GM06990 (cell line): ENCODE data around the gene MAEA.

Source experiments
- DNase-seq: peaks from one replicate; pipeline ENCODE4 v3.0.0-alpha.2; 2011; ENCODE audit not compliant: insufficient read length; ENCODE audit errors: extremely low read depth
- H3K27me3 ChIP-seq: replicated peaks from 2 replicates; pipeline ENCODE4 v1.6.0; 2011; ENCODE audit warnings: low read length; ENCODE audit not compliant: control insufficient read depth, insufficient read depth
- H3K36me3 ChIP-seq: 2 replicates; pipeline ENCODE4 v1.5.1; 2011; ENCODE audit warnings: low read length; ENCODE audit not compliant: control insufficient read depth, insufficient read depth
- H3K4me3 ChIP-seq: replicated peaks from 2 replicates; pipeline ENCODE4 v1.5.1; 2011; ENCODE audit warnings: low read depth, mild to moderate bottlenecking, control low read depth, low read length
- TF ChIP-seq, protein P1 (sequence below): IDR thresholded peaks from 2 replicates; pipeline ENCODE4 v1.5.1; 2011; ENCODE audit warnings: low read length, control low read depth, mild to moderate bottlenecking, inconsistent platforms; ENCODE audit not compliant: insufficient read depth, poor library complexity, severe bottlenecking

The MAEA gene

DNA sequence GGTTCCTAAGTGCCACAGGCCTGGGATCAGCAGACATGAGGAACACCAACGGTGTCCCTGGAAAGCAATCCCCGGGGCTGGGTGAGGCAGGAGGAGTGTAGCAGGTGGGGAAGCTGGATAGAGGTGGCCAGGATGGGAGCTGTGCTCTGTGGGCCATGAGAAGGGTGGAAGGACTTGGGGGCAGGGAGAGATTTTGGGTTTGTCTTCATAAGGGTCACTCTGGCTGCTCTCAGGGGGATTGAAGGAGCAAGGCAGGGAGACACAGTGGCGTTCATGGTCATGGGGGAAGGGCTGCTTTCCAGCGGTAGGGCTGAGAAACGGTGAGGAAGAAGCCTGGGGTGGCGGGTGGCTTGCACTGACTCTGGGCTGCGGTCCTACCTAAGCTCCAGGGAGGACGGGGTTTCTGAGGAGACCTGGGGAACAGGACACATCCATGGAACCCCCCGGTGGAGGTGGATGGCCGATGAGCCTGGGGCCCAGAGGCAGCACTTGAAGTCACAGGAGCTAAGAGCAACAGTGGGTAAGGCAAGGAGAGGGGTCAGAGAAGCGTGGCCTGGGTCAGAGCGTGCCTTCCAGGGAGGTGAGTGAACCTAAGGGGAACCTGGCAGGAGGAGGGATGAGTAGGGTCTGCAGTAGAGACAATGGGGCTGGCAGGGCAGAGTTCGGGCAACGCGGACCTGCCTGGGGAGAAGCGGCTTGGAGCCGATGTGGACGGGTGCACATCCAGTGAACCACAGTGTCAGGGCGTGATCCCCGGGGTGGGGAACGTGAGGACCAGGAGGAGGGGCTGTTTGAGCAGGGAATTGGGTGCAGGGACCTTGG lies 28.4 kb upstream of the MAEA start:
- Histone ChIP-seq H3K4me3 (no peak overlapping the region), H3K27me3 (no peaks in the 10 kb centered on the region), H3K36me3 (no peaks in the 10 kb centered on the region)
- TF ChIP-seq, protein P1, sequence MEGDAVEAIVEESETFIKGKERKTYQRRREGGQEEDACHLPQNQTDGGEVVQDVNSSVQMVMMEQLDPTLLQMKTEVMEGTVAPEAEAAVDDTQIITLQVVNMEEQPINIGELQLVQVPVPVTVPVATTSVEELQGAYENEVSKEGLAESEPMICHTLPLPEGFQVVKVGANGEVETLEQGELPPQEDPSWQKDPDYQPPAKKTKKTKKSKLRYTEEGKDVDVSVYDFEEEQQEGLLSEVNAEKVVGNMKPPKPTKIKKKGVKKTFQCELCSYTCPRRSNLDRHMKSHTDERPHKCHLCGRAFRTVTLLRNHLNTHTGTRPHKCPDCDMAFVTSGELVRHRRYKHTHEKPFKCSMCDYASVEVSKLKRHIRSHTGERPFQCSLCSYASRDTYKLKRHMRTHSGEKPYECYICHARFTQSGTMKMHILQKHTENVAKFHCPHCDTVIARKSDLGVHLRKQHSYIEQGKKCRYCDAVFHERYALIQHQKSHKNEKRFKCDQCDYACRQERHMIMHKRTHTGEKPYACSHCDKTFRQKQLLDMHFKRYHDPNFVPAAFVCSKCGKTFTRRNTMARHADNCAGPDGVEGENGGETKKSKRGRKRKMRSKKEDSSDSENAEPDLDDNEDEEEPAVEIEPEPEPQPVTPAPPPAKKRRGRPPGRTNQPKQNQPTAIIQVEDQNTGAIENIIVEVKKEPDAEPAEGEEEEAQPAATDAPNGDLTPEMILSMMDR: no peak
- no peak for DNase-seq

DNA sequence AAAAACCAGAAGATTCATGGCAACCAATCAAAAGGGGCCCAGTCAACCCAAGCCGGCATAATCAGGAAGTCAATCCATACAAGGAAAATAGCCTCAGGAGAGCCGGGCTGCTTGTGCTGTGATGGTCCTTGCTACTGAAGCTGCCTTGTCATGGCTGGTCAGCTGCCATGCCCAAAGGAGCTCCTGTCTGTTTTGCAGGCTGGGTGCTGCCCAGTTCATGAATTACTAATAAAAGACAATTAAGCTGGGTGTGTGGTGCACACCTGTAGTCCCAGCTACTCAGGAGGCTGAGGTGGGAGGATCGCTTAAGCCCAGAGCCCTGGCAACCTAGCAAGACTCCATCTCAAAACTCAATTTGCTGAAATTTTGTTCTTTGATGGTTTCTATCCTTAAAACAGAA lies 24.7 kb upstream of the MAEA start:
- DNase-seq: no peak
- TF ChIP-seq, protein P1: no peak
- no peak overlapping the region for H3K4me3 ChIP-seq
- H3K27me3 ChIP-seq: no peaks in the 10 kb centered on the region
- H3K36me3 ChIP-seq: no peaks in the 10 kb centered on the region

DNA sequence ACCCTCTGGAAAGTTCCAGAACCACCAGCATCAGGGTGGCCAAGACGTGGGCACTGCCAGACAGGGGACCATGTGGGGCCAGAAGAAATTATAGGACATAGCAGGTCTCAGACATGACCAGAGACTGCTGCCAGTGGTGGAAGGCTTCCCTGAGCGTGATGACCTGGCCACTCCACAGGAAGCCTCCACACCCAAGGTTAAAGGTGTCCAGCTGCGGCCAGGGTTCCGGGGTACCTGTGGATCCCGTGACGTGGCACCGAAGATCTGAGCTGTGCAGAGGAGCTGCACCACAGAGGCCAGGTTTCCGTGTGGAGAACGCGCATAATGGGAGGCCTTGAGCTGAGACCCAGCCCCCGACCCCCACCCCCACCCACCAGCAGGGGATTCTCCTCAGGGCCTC lies 24.3 kb upstream of the MAEA start:
- Histone ChIP-seq H3K27me3 (no peaks in the 10 kb centered on the region), H3K4me3 (no peak overlapping the region), H3K36me3 (no peaks in the 10 kb centered on the region)
- no peak for DNase-seq
- TF ChIP-seq, protein P1: no peak

DNA sequence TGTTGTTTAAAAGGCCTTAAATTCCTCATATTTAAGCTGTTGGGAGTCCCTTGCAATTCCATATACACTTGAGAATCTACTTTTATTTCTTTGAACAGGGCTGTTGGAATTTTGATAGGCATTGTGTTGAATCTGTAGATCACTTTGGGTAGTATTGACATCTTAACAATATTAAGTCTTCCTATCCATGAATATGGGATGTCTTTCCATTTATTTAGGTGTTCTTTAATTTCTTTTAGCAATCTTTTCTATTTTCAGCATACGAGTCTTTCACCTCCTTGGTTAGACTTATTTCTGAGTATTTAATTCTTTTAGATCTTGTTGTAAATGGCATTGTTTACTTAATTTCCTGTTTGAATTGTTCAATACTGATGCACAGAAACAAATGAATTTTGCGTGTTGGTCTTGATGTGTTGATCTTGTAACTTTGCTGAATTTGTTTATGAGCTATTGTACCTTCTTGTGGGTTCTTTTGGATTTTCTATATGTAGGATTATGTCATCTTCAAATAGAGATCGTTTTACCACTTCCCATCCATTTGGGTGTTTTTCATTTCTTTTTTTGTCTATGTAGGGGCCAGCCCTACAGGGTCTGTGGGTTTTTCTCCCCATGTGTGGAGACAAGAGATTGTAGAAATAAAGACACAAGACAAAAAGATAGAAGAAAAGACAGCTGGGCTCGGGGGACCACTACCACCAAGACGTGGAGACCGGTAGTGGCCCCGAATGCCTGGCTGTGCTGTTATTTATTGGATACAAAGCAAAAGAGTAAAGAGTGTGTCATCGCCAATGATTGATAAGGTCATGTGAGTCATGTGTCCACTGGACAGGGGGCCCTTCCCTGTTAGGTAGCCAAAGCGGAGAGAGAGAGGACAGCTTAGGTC lies 22.6 kb upstream of the MAEA start:
- no peaks in the 10 kb centered on the region for H3K36me3 ChIP-seq
- TF ChIP-seq, protein P1: no peak
- no peak overlapping the region for H3K4me3 ChIP-seq
- DNase-seq: peak; percentile 52
- no peaks in the 10 kb centered on the region for H3K27me3 ChIP-seq

DNA sequence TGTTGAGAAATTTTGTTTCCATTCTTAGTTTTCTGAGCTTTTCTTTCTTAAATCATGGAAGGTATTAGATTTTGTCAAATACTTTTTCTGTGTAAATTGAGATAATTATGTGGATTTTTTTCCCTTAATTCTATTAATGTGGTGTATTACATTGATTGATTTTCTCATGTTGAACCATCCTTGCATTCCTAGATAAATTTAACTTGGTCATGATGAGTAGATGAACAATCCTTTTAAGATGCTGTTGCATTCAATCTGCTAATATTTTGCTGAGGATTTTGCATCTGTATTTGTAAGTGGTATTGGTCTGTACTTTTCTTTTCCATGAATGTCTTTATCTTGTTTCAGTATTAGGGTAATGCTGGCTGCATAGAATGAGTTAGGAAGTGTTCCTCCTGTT lies 20.5 kb upstream of the MAEA start:
- DNase-seq: no peak
- H3K4me3 ChIP-seq: no peak overlapping the region
- no peaks in the 10 kb centered on the region for H3K27me3 ChIP-seq
- no peaks in the 10 kb centered on the region for H3K36me3 ChIP-seq
- TF ChIP-seq, protein P1: no peak
